ENCODE results near the gene FOXK1. TPM values are rescaled to one million over a fixed set of nuclear protein-coding genes. Genes with fewer than 3 reads are reported as not detected.

Gene FOXK1
- total and polyA plus RNA-seq, 9 of the 15 experiments (the other 6 are each of a cell fraction or from before 2014, with no cell fraction given): 0.32 to 45.5 (median 8.1) TPM

DNA sequence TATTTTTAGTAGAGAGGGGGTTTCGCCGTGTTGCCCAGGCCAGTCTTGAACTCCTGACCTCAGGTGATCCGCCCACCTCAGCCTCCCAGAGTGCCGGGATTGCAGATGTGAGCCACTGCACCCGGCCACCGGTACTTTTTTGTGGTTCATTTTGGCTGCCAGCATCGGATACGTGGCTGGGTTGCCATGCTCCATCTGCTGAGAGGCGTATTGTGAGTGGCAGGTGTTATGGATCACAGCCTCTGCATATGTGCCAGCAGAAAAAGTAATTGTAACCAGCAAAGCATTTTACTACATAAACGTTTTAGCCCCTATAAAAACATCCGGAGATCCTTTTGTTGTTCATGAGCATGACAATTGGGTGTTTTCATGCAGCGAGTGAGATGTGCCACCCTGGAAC lies 7.1 kb downstream of the FOXK1 start:
- Histone ChIP-seq H3K9ac (ENCODE audit: insufficient read depth in 1 of 2, low read depth in 2 of 2, low read length in 2 of 2) (no peak overlapping the region), H3K4me2 (ENCODE audit: insufficient read depth, low read length) (no peak overlapping the region), H3K4me1 (replicated peaks in 1 of 2; ENCODE audit: control insufficient read depth in 2 of 2, insufficient read depth in 2 of 2, low read length in 2 of 2) (peaks cover 17 to 20% of the 10 kb centered on the region in 2 experiments; a peak in 4 of 5 replicates), H2AFZ (ENCODE audit: low read depth, low read length) (no peak overlapping the region), H3K27ac (ENCODE audit: extremely low read depth, low read depth, low read length) (no peak overlapping the region), H3K4me3 (no peak overlapping the region), H3K36me3 (ENCODE audit: control insufficient read depth, insufficient read depth, low read length) (peaks cover 24% of the 10 kb centered on the region; the same call in 2 of the 3 replicates), H3K79me2 (ENCODE audit: control insufficient read depth, insufficient read depth, low read length) (peaks cover 95% of the 10 kb centered on the region), H3K9me1 (ENCODE audit: control insufficient read depth, insufficient read depth, low read length) (no peaks in the 10 kb centered on the region), H3K9me3 (replicated peaks; ENCODE audit: control insufficient read depth, insufficient read depth, low read depth, low read length) (no peaks in the 10 kb centered on the region), H4K20me1 (replicated peaks; ENCODE audit: control insufficient read depth, insufficient read depth, low read length) (peaks cover 62% of the 10 kb centered on the region), H3K27me3 (ENCODE audit: control insufficient read depth in 2 of 2, insufficient read depth in 2 of 2, low read length in 2 of 2) (no peaks in the 10 kb centered on the region)
- FAIRE-seq (no peak), DNase-seq (ENCODE audit: extremely low read depth in 1 of 4, low spot score in 3 of 4) (no peak), ATAC-seq (no peak)
- BruUV-seq (replicated peaks): no TSS peak
- TF ChIP-seq ATF7 (IDR thresholded peaks at IDR 0.05) (no peak), KLF13 (tag; IDR thresholded peaks at IDR 0.05; ENCODE audit: borderline replicate concordance, low read depth) (no peak), KAT2B (IDR thresholded peaks at IDR 0.05; ENCODE audit: low read depth, low read length) (no peak), SMAD2 (IDR thresholded peaks at IDR 0.05; ENCODE audit: low read depth, low read length) (no peak), STAT5B (CRISPR knock-in tag; IDR thresholded peaks at IDR 0.05) (no peak), ZNF3 (CRISPR knock-in tag; IDR thresholded peaks at IDR 0.05) (no peak), RBFOX2 (IDR thresholded peaks at IDR 0.05; ENCODE audit: low read depth, low read length) (no peak), TEAD1 (CRISPR knock-in tag; IDR thresholded peaks at IDR 0.05) (no peak)
- TF ChIP-seq, protein P1, sequence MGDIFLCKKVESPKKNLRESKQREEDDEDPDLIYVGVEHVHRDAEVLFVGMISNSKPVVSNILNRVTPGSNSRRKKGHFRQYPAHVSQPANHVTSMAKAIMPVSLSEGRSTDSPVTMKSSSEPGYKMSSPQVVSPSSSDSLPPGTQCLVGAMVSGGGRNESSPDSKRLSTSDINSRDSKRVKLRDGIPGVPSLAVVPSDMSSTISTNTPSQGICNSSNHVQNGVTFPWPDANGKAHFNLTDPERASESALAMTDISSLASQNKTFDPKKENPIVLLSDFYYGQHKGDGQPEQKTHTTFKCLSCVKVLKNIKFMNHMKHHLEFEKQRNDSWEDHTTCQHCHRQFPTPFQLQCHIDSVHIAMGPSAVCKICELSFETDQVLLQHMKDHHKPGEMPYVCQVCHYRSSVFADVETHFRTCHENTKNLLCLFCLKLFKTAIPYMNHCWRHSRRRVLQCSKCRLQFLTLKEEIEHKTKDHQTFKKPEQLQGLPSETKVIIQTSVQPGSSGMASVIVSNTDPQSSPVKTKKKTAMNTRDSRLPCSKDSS (IDR thresholded peaks at IDR 0.05; ENCODE audit: low read depth, partially characterized antibody): no peak
- TF ChIP-seq, protein P2, sequence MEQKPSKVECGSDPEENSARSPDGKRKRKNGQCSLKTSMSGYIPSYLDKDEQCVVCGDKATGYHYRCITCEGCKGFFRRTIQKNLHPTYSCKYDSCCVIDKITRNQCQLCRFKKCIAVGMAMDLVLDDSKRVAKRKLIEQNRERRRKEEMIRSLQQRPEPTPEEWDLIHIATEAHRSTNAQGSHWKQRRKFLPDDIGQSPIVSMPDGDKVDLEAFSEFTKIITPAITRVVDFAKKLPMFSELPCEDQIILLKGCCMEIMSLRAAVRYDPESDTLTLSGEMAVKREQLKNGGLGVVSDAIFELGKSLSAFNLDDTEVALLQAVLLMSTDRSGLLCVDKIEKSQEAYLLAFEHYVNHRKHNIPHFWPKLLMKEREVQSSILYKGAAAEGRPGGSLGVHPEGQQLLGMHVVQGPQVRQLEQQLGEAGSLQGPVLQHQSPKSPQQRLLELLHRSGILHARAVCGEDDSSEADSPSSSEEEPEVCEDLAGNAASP (IDR thresholded peaks at IDR 0.05): no peak
- TF ChIP-seq, protein P3, sequence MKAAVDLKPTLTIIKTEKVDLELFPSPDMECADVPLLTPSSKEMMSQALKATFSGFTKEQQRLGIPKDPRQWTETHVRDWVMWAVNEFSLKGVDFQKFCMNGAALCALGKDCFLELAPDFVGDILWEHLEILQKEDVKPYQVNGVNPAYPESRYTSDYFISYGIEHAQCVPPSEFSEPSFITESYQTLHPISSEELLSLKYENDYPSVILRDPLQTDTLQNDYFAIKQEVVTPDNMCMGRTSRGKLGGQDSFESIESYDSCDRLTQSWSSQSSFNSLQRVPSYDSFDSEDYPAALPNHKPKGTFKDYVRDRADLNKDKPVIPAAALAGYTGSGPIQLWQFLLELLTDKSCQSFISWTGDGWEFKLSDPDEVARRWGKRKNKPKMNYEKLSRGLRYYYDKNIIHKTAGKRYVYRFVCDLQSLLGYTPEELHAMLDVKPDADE (conservative IDR thresholded peaks at IDR 0.05; ENCODE audit: control insufficient read depth, low read depth, low read length): no peak
- WGBS (ENCODE audit: insufficient coverage, low coverage, missing lambda C conversion rate): 91% methylated on average over 11 of the region's 12 CpGs
- intact Hi-C loops (cut with micrococcal nuclease) (no loop called here), in situ Hi-C loops (cut with MboI) (no loop called here)
- ChIA-PET CTCF (ENCODE audit: low intra/inter-chr PET ratio) (no interaction called here), POLR2A (interaction anchor here (1.5 kb wide), 1 partner anchor 50 kb away, joined by 3 read pairs; no protein-coding TSS in a partner anchor)

All from K562 (cell line).